Inferior parietal cortex (tissue), 1 donor: ENCODE results near the gene LLGL2.

Experiments used
- DNase-seq: peaks from one replicate; pipeline ENCODE4 v3.0.0-alpha.2; 2016; ENCODE audit errors: extremely low spot score

LLGL2 gene

GRCh38 chr17:75549246-75550138 is 24.0 kb downstream of the LLGL2 start:
- no peak for DNase-seq

DNA sequence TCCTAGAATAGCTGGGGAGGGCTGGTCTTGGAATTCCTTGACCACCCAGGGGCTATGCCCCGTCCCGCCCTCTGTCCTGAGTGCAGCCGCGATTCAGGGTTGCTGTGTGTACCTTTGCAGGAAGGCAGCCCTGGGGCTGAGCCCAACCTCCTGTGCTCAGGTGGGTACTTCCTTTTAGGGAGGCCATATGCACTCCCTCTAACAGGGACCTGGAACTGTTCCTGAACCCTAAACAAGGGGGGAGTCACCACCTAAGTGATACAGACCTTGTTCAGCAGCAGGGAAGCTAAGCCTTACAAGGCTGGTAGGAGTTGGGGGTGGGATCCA is 24.6 kb downstream of the LLGL2 start:
- no peak for DNase-seq

DNA sequence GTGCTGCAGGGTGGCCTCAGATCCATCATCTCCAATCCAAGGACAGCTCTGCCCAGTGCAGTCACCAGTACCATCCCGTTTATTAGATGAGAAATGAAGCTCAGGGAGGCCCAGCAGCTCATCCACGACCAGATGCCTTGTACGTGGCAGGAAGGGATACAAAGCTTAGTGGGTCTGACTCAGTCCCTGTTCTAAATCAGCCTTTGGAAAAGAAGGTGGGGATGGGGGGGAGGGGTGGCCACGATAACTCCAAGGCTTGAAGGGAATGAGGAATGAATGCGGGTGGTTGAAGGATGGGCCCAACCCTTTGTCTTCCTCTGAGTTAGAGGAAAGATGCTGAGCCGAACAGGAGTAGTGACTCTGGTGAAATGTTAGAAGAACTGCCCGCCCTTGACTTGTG is 25.8 kb downstream of the LLGL2 start:
- no peak for DNase-seq

- DNase-seq = no peak
These were observed 27.2 kb downstream of the LLGL2 start for GRCh38 chr17:75552425-75553294.

GRCh38 chr17:75553295-75554110 is 28.0 kb downstream of the LLGL2 start:
- DNase-seq = no peak

DNA sequence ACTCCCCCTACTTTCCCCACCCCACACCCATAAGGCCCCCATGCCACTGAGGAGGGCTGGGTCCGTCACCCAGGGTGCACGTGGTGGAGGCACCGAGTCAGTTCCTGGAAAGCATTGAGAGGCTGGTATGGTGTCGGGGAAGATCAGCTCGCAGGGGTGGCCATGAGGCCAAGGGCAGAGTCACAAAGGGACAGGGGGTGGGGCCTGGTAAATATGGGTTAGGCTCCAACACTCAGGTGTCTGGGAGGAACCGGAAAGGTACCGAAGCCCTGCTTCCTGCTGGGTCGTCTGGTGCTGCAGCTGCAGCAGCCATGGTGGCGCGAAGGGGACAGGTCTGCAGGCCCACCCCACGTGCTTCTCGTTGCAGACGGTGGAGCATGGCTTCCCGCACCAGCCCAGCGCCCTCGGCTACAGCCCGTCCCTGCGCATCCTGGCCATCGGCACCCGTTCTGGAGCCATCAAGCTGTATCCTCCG is 30.2 kb downstream of the LLGL2 start:
- DNase-seq = no peak

GRCh38 chr17:75557075-75557851 is 31.8 kb downstream of the LLGL2 start:
- peak; percentile 54 for DNase-seq

DNA sequence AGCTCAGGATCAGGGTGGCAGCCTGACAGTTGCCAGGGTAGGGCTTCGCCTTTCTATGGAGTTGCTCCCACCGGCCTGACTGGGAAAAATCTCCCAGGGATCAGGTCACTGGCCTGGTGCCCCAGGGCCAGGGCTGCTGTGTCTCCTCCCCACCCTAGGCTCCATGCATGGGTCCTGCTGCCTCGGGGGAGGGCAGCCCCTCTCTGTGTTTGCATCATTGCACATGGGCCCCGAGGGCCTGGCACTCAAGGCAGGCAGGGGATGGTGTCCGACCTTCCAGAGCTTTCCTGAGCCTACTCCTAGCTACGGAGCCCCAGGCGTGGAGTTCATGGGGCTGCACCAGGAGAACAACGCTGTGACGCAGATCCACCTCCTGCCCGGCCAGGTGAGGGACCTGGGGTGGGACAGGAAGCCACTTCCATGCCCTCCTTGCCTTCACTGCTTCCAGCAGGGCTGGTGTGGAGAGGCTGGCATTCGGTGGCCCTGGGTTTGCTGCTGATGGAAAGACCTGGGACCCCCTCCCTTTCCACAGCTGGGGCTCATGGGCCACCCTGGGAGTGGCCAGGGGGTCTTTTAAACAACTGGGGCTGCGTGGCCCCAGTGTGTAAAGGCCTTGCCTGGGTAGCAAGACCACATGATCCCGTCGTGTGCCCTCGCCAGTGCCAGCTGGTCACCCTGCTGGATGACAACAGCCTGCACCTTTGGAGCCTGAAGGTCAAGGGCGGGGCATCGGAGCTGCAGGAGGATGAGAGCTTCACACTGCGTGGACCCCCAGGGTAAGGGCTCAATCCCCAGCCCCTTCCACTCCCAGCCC is 32.6 kb downstream of the LLGL2 start:
- DNase-seq = no peak

GRCh38 chr17:75558666-75559530 is 33.4 kb downstream of the LLGL2 start:
- DNase-seq = no peak

- no peak for DNase-seq
These were observed 34.5 kb downstream of the LLGL2 start for GRCh38 chr17:75559958-75560533.

GRCh38 chr17:75561927-75562603 is 36.6 kb downstream of the LLGL2 start:
- no peak for DNase-seq

- DNase-seq = no peak
These were observed 37.7 kb downstream of the LLGL2 start for GRCh38 chr17:75563063-75563758.

GRCh38 chr17:75564195-75564594 is 38.7 kb downstream of the LLGL2 start:
- no peak for DNase-seq

- DNase-seq = no peak
These were observed 39.6 kb downstream of the LLGL2 start for GRCh38 chr17:75565066-75565465.

GRCh38 chr17:75565618-75566017 is 40.1 kb downstream of the LLGL2 start:
- DNase-seq = no peak

DNA sequence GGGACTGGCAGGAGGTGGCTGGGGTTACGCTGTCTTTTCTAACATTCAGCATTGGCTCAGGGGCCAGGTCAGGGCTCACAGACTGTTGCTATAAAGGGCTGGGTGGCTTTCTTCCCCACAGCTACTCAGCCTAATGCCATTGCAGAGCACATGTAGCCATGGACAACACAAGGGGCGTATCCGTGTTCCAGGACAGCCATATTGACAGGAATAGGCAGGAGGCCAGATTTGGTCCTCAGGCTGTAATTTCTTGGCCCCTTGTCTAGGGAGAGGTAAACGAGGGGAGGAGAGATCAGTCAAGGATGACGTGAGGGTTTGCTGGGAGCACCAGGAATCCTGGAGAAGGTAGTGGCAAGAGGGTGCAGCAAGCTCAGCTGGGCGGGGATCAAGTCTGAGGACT is 40.9 kb downstream of the LLGL2 start:
- DNase-seq = no peak

DNA sequence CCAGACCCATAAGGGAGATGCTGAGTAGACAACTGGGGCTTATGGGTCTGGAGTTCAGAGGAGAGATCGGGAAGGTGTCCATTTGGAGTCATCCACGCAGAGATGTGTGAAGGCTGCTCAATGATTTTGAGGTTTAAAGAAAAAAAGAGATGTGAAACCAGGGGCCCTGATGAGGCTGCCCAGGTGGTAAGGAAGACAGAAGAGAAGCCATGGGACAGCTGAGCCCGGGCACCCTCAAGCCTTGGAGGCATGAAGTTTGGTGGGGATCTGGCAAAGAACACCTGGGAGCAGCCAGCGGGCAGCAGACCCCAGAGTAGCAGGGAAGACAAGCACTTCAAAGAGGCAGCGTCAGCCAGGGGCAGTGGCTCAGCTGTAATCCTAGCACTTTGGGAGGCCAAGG is 41.3 kb downstream of the LLGL2 start:
- DNase-seq = no peak
